Measurements from ENCODE around the gene TLE1.

GRCh38 chr9:81626511-81626910, 62.8 kb downstream of the TLE1 start:
- TF ChIP-seq CTCF (IDR thresholded peaks at IDR 0.05) (no peak), POLR2A (IDR thresholded peaks at IDR 0.05) (no peak), EP300 (IDR thresholded peaks at IDR 0.05) (no peak)
